GM04503 (cell line): Measurements from ENCODE around the gene ZBTB48.
"Not testable (repeated sequence)": the region's sequence is repeated elsewhere in the genome, so short reads cannot be mapped to it uniquely, and the experiment has no call there.

ENCODE experiments used
- DNase-seq: peaks from one replicate; pipeline ENCODE4 v3.0.0-alpha.2; 2012; ENCODE audit warnings: low read depth

Gene ZBTB48

GRCh38 chr1:6591222-6591621 is 11.4 kb downstream of the ZBTB48 start:
- no peak for DNase-seq

- DNase-seq: no peak
Observed at GRCh38 chr1:6591644-6592043, 11.8 kb downstream of the ZBTB48 start.

- DNase-seq: no peak
Observed at GRCh38 chr1:6592441-6592840, 12.6 kb downstream of the ZBTB48 start.

- DNase-seq: no peak
Observed at GRCh38 chr1:6592865-6593593, 13.2 kb downstream of the ZBTB48 start.

GRCh38 chr1:6593810-6594209 is 14.0 kb downstream of the ZBTB48 start:
- DNase-seq: no peak

GRCh38 chr1:6594977-6595740 is 15.4 kb downstream of the ZBTB48 start:
- DNase-seq: no peak

- DNase-seq: no peak
Observed at GRCh38 chr1:6596351-6596750, 16.6 kb downstream of the ZBTB48 start.

- DNase-seq: no peak
Observed at GRCh38 chr1:6596886-6597776, 17.3 kb downstream of the ZBTB48 start.

- no peak for DNase-seq
Observed at GRCh38 chr1:6597777-6598131, 18.0 kb downstream of the ZBTB48 start.

- no peak for DNase-seq
Observed at GRCh38 chr1:6599141-6599975, 19.6 kb downstream of the ZBTB48 start.

GRCh38 chr1:6599991-6600390 is 20.2 kb downstream of the ZBTB48 start:
- DNase-seq: not testable (repeated sequence)

GRCh38 chr1:6600410-6601048 is 20.7 kb downstream of the ZBTB48 start:
- DNase-seq: no peak

GRCh38 chr1:6601049-6601922 is 21.5 kb downstream of the ZBTB48 start:
- peak; percentile 85 for DNase-seq

- no peak for DNase-seq
Observed at GRCh38 chr1:6601923-6602668, 22.3 kb downstream of the ZBTB48 start.

GRCh38 chr1:6602669-6603237 is 23.0 kb downstream of the ZBTB48 start, which contains the start of gene KLHL21:
Gene KLHL21 (minus strand): TSS chr1:6602869. CDS start chr1:6602817, 52 bp downstream.
- peak; percentile 32 for DNase-seq

- DNase-seq: peak; percentile 39
Observed at GRCh38 chr1:6603238-6603914, 23.6 kb downstream of the ZBTB48 start.

GRCh38 chr1:6603915-6604558 is 24.2 kb downstream of the ZBTB48 start:
- peak; percentile 81 for DNase-seq
